DMS53 (cell line): ENCODE measurements around the gene DGKE.

ENCODE experiments used
- DNase-seq: peaks from one replicate; lab custom pipeline; 2025; lab: John Stamatoyannopoulos, UW

Gene DGKE

DNA sequence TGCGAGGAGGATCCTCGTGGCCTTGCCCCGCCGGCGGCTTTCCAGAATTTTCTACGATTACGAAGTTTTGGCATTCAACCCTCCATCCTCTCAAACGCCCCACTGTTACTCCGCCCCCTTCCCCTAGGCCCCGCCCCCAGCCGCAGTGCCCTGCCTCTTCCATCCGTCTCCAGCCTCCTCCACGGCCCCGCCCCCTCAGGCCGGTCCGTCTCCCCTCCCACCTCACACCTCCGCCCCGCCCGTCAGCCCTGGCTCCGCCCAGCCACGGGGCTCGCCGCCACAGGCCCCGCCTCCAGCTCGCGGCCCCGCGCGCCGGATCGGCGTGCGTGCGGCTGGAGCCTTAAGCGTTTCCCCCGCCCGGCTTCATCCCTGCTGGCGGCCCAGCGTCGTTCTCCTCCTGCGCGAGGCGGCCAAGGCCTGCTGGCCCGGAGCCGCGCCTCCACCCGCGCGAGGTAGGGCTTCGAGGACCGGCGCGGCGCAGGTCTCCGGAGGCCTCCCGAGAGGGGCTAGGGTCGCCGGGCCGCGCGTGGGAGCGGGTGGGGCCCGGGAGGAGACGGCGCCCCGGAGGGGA lies at the start of gene DGKE, which contains the start of gene C17orf67:
DGKE (plus strand) TSS at position 343 of the 571 bp plus-strand sequence. CDS start 645 bp downstream, outside the sequence.
C17orf67 (minus strand) TSS at position 112 of the 571 bp plus-strand sequence. CDS start 18,110 bp downstream, outside the sequence.
- DNase-seq = peak; percentile 96

- DNase-seq = no peak
These were observed 48.5 kb upstream of the DGKE start for GRCh38 chr17:56785405-56785804.

DNA sequence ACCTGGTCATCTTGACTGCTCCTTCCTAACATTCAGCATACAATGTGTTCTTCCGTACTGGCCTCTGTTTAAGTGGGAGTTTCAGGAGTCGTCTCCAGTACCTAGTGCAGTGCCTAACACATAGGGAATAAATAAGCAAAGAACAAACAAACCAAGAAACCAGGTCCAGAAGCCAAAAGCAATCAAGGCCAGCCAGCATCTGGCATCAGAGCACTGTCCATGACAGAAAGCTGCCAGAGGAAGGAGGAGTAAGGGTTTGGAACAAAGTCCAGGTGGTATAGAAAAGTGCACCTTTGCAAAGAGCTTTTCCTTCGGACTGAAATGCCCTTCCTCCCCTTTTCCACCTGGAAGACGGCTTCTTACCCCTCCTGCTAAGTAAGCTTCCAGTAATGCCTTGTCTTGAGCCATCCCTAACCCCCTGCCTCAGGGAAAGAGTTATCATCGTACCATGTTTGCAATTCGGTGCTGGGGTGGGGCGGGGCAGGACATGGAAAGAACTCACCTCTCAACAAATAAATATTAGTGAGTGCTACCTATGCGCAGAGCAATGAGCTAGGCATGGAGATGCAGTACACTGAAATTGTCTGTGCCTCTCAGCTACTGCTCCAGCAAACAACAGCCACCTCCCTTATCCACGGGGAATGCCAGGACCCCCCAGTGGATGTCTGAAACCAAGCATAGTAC lies 47.8 kb upstream of the DGKE start:
- DNase-seq = no peak

GRCh38 chr17:56786989-56787482 lies 46.9 kb upstream of the DGKE start:
- DNase-seq = peak; percentile 15

- DNase-seq = no peak
These were observed 41.7 kb upstream of the DGKE start for GRCh38 chr17:56792267-56792666.

DNA sequence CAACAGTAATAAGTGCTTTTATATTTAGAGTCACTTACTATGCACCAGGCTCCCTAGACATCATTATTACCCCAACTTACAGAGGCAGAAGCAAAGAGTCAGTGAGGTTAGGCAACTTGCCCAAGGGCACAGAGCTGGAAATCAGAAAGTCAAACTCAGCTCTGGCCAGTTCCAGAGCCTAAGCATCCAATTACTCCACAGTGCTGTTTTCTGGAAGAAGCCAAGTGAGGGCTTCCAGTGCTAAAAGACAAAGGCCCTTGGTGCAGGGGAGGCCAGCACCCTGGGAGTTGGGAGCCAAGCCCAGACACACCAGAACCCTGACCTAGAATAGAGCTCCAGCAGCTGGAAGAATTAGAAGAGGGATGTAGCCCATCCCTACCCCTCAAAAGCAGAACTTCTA lies 40.4 kb upstream of the DGKE start:
- DNase-seq = no peak

DNA sequence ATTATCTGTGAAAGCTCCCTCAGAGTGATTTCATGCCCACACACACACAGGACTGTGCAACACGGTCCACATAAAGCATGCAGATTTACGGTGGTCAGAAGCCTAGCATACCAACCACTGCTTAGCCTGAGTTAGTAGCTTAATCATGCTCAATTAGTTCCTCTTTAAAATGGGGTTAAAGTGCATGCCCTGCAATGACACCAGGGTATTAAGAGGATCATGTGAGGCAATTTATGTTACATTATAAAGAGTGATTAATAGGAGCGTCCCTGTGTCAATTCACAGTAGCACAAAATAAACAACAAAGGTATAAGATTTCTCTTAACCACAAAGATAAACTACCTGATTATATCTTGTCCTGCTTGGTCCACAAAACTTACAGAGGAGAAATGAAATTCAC lies 40.0 kb upstream of the DGKE start:
- DNase-seq = no peak

DNA sequence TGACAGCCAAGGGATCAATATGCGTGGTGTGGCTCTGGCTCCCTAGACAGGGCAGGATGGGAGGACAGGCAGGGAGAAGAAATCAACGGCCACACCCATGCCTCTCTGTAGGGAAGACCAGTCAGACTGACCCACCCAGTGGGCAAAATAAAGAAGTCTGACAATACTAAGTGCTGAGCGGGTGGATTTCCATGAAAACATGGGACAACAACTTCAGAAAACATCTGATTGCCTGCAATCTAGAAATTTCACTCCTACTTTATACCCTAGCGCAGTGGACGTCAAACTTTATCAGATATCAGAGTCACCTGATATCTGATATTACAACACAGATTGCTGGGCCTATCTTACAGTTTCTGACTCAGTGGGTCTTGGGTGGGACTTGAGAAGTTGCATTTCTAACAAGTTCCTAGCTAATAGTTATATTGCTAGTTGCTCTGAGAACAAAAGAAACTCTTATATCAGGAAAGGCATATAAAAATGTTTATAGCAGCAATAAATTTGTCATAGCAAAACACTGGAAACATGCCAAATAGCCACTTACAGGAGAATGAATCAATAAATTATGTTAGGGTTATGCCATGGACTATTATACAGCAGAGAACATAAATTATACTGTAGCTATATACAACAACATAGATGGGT lies 38.6 kb upstream of the DGKE start:
- DNase-seq = no peak

GRCh38 chr17:56796536-56796935 lies 37.4 kb upstream of the DGKE start:
- DNase-seq = no peak

DNA sequence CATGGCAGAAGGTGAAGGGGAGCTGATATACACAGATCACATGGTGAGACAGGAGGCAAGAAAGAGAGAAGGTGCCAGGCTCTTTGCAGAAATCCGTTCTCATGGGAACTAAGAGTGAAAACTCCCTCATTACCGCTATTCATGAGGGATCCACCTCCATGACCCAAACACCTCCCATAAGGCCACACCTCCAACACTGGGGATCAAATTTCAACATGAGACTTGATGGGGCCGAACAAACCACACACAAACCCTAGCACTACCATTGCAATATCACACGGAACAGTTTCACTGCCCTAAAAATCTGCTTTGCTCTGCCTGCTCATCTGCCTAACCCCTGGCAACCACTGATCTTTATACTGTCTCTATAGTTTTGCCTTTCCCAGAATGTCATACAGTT lies 35.0 kb upstream of the DGKE start:
- DNase-seq = no peak

DNA sequence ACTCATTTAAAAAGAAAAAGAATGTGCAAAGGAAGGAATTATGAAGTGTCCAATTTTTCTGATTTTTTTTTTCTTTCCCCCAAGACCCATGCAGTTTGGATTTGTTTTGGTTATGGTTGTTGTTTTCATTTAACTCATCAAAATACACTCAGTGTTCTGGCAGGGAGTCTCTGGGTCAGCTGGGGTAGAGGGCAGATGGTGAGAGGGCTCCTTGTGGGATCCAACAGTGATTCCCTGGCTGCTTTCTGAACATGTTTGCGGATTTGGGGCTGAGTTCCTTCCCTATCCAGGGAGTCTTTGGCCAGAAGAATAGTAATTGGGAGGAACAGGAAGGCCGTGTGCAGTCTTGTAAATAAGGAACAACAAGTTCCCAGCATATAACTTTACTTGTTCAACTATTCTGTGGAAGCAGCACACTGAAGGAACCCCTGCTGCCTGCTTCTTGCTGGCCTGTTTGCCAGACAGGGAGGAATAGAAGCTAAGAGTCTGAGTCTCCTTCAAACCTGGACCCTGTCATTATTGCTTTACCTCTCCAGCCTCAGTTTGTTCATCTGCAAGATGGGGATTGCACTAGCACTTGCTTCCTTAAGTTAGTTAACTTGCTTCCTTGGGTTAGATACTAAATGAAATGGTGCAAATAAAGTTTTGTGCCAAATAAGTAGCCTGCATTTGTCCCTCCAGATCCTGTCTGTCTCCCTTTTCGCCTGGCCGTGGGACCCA lies 32.3 kb upstream of the DGKE start:
- no peak for DNase-seq

- no peak for DNase-seq
These were observed 30.9 kb upstream of the DGKE start for GRCh38 chr17:56803071-56803470.

GRCh38 chr17:56804454-56804853 lies 29.5 kb upstream of the DGKE start:
- DNase-seq = no peak

DNA sequence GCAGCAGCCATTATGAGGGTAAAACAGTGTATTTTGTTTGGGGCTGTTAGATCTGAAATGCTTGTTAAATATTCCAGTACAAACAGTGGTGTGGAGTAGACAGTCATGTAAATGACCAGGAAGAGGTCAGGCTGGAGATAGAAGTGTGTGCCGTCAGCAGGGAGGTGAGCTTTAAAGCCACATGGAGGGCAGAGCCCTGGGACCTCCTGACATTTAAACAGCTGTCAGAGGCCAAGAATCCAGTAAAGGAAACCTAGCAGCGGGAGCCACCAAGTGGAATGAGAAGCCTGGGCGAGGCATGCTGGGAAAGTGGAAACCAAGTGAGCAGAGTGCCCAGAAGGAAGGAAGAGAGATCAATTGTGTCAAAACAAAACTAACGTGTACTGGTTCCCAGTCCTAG lies 27.0 kb upstream of the DGKE start:
- DNase-seq = no peak

DNA sequence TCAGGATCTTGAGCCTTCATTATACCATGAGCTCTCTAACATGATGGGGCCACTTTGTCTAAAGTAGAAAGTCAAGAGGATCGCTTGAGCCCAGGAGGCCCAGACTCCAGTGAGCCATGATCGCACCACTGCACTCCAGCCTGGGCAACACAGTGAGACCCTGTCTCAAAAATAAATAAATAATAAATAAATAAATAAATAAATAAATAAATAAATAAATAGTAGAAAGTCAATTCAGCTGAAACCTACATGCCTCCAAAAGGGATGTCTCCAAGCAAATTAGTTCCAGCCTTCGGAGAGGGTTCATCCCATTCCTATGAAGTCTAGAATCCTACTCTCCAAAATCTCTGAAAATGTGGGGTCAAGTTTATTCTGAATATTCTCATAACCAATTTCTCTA lies 26.2 kb upstream of the DGKE start:
- no peak for DNase-seq

DNA sequence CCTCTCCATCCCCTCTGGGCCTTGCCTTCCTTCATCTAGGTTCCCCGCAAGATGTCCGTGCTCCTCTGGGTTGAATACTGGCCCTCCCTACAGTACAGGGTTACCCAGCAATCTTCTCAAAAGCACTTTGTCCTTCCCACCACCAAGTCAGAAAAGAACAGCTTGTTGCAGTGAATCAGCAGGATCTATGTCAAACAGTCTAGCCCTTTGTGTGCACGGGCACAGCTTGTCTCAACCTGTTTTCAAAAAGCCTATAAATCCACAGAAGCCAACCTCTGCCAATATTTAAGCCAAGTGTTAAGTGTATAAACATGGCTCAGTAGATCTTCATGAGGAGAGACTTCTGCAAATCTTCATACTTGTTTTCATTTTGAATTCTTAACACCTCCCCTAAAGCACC lies 25.4 kb upstream of the DGKE start:
- DNase-seq = no peak

- no peak for DNase-seq
These were observed 24.7 kb upstream of the DGKE start for GRCh38 chr17:56809106-56809819.

GRCh38 chr17:56809820-56810179 lies 24.2 kb upstream of the DGKE start:
- no peak for DNase-seq

DNA sequence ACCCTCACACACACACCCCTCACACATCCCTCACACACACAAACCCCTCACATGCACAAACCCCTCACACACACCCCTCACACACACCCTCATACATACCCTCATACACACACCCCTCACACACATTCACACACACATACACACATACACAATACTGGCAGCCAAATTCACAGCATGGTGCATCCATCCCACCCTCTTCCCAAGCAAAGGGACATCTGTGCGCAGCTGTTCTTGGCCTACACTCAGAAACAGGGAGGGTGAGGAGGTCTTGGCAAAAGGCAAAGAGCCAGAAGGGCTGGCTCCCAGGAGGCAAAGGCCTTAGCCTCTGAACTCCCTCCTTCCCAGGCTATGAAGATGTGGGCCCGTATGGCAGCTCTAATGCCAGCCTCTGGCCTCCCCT lies 23.6 kb upstream of the DGKE start:
- no peak for DNase-seq

DNA sequence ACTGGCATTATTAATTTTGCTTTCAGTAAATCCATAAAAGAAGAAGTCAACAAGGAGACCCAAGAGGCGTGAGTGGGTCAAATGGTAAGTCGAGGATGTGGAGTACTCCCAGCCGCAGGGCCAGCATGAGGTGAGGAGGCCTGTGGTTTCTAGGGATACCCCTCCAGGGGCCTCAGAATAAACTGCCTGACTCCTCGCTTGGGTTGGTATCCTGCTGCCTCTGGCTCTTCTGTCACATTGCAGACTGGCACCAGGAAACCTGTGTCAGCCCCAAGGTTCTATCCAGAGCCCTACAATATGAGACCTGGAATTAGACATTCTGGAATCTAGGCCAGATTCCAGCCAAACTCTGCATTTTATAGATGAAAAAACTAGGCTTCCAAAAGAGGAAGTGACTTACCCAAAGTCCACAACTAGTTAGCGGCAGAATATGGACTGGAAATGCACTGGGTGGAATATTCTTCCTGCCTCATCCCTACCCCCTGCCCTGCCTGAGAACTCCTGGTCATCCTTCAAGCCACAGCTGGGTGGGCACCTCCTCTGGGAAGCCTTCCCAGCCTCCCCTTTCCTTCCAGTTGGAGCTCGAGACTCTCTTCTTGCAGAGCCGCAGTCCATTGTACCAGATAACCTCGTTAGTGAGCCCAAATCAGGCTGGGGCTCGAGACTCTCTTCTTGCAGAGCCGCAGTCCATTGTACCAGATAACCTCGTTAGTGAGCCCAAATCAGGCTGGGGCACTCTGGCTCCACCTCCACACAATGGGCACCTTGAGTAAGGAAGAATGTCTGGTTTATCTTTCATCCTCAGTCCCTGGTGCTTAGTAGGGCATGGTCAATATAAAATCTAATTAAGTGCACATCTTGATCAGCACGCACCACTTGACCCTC lies 22.8 kb upstream of the DGKE start:
- DNase-seq = no peak

- no peak for DNase-seq
These were observed 21.0 kb upstream of the DGKE start for GRCh38 chr17:56812901-56813388.
